GM18505 (cell line): ENCODE data around the gene RNF135.
"Not testable (repeated sequence)": the region's sequence is repeated elsewhere in the genome, so short reads cannot be mapped to it uniquely, and the experiment has no call there.

ENCODE experiments used
- ATAC-seq: cut with Tn5 transposase; IDR thresholded peaks from one replicate; pipeline ENCODE4 v1.9.1; 2021; ENCODE audit not compliant: unreplicated experiment
- POLR2A ChIP-seq: IDR thresholded peaks from 4 replicates; pipeline ENCODE4 v1.6.1; 2011; ENCODE audit warnings: borderline replicate concordance; ENCODE audit not compliant: insufficient read depth, insufficient read length; ENCODE audit errors: extremely low read depth

Gene RNF135, protein sequence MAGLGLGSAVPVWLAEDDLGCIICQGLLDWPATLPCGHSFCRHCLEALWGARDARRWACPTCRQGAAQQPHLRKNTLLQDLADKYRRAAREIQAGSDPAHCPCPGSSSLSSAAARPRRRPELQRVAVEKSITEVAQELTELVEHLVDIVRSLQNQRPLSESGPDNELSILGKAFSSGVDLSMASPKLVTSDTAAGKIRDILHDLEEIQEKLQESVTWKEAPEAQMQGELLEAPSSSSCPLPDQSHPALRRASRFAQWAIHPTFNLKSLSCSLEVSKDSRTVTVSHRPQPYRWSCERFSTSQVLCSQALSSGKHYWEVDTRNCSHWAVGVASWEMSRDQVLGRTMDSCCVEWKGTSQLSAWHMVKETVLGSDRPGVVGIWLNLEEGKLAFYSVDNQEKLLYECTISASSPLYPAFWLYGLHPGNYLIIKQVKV

DNA sequence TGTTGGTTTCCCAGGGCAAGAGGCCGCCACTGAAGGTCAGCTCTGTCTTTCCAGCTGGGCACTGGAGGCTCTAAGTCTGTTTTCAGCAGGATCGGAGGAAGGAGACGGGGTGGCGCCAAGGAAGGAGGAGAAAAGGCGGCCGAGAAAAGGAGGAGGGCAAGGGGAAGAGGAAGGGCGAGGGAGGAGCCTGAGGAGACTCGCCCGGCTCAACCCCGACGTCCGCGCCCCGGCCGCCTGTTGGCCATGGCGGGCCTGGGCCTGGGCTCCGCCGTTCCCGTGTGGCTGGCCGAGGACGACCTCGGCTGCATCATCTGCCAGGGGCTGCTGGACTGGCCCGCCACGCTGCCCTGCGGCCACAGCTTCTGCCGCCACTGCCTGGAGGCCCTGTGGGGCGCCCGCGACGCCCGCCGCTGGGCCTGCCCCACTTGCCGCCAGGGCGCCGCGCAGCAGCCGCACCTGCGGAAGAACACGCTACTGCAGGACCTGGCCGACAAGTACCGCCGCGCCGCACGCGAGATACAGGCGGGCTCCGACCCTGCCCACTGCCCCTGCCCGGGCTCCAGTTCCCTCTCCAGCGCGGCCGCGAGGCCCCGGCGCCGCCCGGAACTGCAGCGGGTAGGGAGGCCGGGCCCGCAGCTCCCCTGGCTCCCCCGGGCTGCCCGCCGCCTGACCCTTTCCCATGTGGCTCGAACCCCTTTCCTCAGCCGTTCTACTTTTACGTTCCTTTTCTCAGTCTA is at the start of gene RNF135:
Gene RNF135 (plus strand): TSS at position 209 of the 737 bp plus-strand sequence. CDS start 35 bp downstream, at position 244.
- peak; percentile 90 for TF ChIP-seq POLR2A
- ATAC-seq: peak; percentile 59

DNA sequence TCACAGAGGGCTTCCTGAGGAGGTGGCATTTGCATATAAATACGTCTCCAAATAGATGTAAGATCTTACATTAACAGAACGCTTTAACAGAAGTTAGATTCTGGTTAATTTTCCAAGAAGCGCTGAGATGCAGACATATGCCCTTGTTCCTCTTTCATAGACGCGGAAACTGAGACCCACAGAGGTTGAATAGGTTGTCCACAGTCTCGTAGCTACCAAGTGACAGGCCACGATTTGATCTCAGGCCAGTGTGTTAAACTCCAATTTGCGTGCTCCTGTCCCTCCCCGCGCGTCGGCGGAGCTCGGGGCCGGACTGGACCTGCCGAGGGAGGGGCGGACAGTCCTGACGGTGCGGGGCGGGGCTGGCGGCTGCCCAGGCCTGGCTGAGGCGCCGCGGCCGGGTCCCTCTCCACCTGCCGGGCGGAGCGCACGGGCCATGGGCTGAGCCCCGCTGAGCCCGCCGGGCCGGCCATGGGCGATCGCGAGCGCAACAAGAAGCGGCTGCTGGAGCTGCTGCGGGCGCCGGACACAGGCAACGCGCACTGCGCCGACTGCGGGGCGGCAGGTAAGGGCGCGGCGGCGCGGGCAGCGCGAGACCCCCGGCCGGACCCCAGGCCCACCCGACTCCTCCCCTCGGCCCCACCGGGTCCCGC is 49.2 kb upstream of the RNF135 start, which contains the start of gene ADAP2:
Gene ADAP2 (plus strand): TSS at position 402 of the 653 bp plus-strand sequence. CDS start 70 bp downstream, at position 472.
- TF ChIP-seq POLR2A: no peak
- no peak for ATAC-seq

DNA sequence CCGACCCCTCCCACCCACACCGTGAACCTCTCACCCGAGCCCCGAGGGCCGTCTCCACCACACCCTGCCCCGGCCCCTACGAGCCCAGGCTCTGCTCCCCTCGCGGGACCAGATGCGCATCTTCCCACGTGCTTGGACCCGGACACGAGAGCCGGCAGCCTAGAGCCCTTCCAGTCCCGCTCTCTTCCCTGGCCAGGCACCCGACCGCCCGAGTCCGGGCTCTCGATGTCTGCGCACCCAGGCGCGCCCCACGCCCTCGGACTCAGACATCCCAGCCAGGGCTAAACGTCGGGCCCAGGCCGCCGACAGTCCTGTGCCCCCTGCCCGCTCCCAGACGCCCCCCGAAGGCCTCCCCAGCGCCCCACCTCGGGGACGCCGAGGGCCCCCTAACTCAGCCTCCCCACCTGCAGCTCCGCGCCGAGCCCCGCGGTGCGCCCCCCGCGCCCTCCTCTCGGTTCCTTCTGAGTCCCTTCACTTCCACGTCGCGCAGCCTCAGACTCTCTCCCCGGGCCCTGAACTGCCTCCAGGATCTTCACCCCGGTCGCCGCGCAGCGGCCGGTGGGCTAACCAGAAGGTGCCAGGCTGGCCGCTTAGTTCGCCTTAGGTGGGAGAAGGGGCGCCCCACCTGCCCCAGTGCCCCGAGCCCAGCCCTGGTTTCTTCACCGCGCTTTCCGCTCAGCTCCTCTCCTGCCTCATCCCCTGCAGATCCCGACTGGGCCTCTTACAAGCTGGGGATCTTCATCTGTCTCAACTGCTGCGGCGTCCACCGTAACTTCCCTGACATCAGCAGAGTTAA is 48.4 kb upstream of the RNF135 start:
- ATAC-seq: no peak
- TF ChIP-seq POLR2A: no peak

DNA sequence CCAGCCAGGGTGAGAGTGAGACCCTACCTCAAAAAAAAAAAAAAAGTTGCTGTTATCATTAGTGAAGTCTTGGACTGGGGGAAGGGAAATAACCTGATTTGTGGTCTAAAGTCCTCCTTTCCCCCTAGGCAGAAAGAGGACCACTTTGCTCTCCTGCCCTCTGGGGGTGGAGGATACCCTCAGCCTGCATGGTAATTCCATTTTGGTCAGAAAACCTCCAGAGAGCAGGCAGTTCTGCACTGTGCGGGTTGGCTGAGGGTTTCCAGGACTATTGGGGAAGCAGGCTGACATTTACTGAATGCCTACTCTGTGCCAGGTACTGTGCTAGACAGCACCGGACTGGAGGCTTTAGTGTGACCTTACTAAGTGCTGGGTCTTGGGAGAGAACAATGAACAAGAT is 46.5 kb upstream of the RNF135 start:
- TF ChIP-seq POLR2A: no peak
- no peak for ATAC-seq

DNA sequence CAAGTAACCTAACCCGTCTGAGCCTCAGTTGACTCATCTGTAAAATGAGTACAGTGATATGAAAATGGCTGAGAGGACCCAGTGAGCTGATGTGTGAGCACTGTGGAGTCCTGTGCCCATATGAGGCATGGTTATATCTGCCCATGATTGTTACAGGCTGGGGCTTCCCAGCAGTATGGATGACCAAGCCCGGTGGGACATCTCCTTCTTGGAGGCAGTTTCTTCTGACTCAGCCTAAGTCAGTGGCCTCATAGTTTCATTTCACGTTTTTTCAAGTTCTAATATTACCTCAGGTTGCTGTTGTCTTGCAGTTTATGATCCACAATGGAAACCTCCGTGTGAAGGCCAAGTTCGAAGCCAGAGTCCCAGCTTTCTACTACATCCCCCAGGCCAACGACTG is 44.3 kb upstream of the RNF135 start:
- no peak for ATAC-seq
- no peak for TF ChIP-seq POLR2A

DNA sequence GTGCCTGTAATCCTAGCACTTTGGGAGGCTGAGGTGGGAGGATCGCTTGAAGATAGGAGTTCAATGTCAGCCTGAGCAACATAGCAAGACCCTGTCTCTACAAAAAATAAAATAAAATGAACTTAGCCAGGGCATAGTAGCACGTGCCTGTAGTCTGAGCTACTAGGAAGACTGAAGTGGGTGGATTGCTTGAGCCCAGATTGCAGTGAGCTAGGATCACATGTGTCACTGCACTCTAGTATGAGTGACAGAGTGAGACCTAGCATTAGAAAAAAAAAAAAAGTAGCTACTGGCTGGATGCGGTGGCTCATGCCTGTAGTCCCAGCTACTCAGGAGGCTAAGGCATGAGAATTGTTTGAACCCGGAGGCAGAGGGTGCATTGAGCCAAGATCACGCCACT is 43.1 kb upstream of the RNF135 start:
- no peak for ATAC-seq

DNA sequence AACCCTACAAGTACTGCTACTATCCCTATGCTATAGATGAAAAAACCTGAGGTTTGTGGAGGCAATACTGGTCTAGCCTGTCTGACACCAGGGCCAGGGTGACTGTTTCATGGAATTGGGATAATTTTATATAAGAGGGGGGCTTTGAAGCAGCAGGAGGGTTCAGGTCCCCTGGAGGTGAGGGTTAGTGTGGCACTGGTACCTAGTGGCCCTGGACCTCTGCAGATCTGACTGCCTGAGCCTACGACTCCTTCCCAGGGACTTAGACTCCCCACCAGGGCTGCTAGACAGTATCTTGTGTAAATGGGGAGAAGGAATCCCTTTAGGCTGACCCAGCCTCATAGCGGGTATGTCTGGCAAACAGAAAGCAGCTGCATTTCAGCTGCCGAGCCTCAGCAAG is 42.3 kb upstream of the RNF135 start:
- ATAC-seq: no peak
- TF ChIP-seq POLR2A: no peak

More for the DNA sequence above, 43.1 kb upstream of the RNF135 start:
- TF ChIP-seq POLR2A: no peak

DNA sequence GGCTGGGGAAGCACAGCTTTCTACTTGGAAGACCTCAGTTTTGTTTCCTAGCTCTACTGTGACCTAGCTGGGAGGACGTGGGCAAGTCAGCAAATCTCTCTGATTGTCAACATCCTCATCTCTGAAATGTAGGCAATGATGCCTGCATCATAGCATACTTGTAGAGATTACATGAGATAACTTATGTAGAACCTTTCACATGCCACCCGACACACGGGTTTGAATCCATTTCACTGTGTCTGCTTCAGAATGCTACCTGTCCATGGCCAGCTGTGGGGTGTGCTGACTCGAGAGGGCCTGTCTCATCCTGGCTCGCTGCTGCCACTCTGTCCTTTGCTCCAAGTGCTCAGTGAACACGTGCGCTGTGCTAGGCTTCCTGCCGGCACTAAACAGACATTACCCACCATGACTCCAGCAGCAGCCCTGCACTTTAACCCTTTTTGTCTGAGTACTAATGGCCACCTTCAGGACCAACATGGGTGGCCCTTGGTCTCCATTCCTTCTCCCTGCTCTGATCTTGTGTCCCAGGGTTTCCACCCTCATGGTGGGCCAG is 41.7 kb upstream of the RNF135 start:
- no peak for TF ChIP-seq POLR2A
- no peak for ATAC-seq

DNA sequence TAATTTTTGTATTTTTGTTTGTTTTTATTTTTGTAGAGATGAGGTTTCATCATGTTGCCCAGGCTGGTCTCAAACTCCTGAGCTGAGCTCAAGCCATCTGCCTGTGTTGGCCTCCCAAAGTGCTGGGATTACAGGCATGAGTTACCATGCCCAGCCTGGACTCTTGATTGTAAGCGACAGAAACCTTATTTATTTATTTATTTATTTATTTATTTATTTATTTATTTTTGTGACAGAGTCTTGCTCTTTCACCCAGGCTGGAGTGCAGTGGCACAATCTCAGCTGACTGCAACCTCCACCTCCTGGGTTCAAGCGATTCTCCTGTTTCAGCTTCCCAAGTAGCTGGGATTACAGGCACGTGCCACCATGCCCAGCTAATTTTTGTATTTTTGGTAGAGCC is 41.0 kb upstream of the RNF135 start:
- not testable (repeated sequence) for ATAC-seq

DNA sequence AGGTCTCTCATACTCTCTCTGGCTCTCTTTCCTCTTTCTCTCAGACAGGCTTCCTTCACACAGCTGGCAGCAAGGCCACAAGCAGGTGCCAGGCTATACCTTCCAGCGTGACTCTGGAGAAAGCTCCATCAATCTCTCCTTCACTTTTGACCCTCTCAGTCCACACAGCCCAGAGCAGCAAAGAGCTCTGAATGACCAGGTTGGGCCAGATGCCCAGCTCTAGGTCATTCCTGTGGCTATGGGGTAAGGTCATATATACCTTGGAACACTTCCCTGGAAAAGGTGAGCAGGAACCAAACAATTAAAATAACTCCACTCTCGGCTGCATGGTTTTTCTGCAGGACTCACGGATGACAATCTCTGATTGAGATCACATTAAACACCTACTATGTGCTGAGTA is 40.3 kb upstream of the RNF135 start:
- no peak for ATAC-seq
- TF ChIP-seq POLR2A: no peak

DNA sequence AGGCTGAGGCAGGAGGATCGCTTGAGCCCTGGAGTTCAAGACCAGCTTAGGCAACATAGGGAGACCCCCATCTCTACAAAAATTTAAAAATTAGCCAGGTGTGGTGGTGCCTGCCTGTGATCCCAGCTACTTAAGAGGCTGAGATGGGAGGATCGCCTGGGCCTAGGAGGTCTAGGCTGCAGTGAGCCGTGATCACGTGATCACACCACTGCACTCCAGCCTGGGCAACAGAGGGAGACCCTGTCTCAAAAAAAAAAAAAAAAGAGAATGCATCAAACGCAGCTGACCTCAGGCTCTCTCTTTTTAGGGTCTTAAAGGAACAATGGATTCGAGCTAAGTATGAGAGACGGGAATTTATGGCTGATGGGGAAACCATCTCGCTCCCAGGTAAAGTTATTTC is 39.3 kb upstream of the RNF135 start:
- ATAC-seq: not testable (repeated sequence)

DNA sequence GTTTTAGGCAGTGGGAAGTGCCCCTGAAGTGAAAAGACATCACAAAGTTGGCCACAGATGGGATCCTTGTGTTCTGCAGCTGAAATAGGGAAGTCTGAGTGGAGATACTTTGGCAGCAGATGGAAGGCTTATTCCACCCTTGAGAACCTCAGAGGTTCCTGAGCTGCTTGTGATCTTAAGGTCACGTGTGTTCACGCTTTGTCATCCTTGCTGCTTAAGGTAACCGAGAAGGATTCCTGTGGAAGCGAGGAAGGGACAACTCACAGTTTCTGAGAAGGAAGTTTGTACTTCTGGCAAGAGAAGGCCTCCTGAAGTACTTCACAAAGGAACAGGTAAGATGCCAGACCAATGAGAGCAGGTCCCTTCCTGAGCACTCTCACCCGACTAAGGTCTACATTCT is 36.9 kb upstream of the RNF135 start:
- ATAC-seq: no peak
- no peak for TF ChIP-seq POLR2A
